Ovary (tissue), 9 donors: ENCODE measurements around the gene HELB. TPM values are rescaled to one million over a fixed set of nuclear protein-coding genes. Genes with fewer than 3 reads are reported as not detected.

Experiments
- DNase-seq, 5 donors: peaks; one replicate each; pipeline ENCODE4 v3.0.0-alpha.2; 2019 to 2020
- H3K27ac ChIP-seq, 2 donors: fragments of 200-600 bp; one replicate each; pipeline versions ENCODE4 v1.5.1 to v1.8.0; 2019 to 2022
- H3K27me3 ChIP-seq: fragments of 200-600 bp; one replicate; pipeline ENCODE4 v1.8.0; 2022
- H3K36me3 ChIP-seq: fragments of 200-600 bp; sonication (generic); one replicate; pipeline ENCODE4 v1.5.1; 2019
- H3K4me1 ChIP-seq: one replicate; pipeline ENCODE4 v1.8.1; 2013; ENCODE audit warnings: mild to moderate bottlenecking, moderate library complexity; ENCODE audit not compliant: insufficient read depth
- H3K4me3 ChIP-seq: fragments of 200-600 bp; sonication (generic); one replicate; pipeline ENCODE4 v1.5.1; 2017
- H3K9me3 ChIP-seq, 2 donors: fragments of 200-600 bp in 1 of 2; sonication (generic) in 1 of 2; one replicate each; pipeline versions ENCODE4 v1.5.1 to v1.8.1; 2013 to 2019; ENCODE audit warnings: mild to moderate bottlenecking in 1 of 2, moderate library complexity in 1 of 2
- CTCF ChIP-seq, 3 donors: fragments of 450-650 bp in 2 of 3; fragments of 200-600 bp in 1 of 3; IDR thresholded peaks; one replicate each; pipeline versions ENCODE4 v1.5.1 to v1.8.0; 2016 to 2022; ENCODE audit warnings: antibody characterized with exemption in 3 of 3, mild to moderate bottlenecking in 1 of 3
- EP300 ChIP-seq: sonication (generic); formaldehyde crosslinking; IDR thresholded peaks from one replicate; pipeline ENCODE4 v1.6.1; 2017; ENCODE audit warnings: antibody characterized with exemption
- POLR2A ChIP-seq: fragments of 450-650 bp; IDR thresholded peaks from one replicate; pipeline ENCODE4 v1.6.1; 2017; ENCODE audit warnings: antibody characterized with exemption, mild to moderate bottlenecking, moderate library complexity
- WGBS, 3 donors: extraction: QIAGEN DNeasy Blood & Tissue Kit in 1 of 3; methylation state at CpG; one replicate each; pipeline versions ENCODE4 v1.1.5 to v1.1.7; 2013 to 2017; 5-methylcytosine and 5-hydroxymethylcytosine counted together
- intact Hi-C, 4 donors: fragments of 100-400 bp; cut with DNase I; formaldehyde crosslinking; loops; one replicate each; pipeline versions ENCODE4 v1.11.0 to v1.15.1; 2022 to 2023
- polyA plus RNA-seq, 2 donors: library from polyadenylated mRNA; stranded (reverse); fragments of 200-250 nt in 1 of 2; fragments of 350-450 nt in 1 of 2; fragmentation: Illumina TruSeq in 1 of 2; extraction: RNeasy Lipid Tissue Mini Kit (QIAGEN cat#74804) in 1 of 2; gene quantifications; one replicate each; pipeline ENCODE4 v1.2.3, GENCODE V29; 2013 to 2014
- total RNA-seq, 7 donors: library from RNA; depleted of rRNA in 2 of 7; stranded (reverse); fragments of >200 nt in 2 of 7; fragmentation: NEBNext Ultra II Directional in 3 of 7; extraction: Animal tissue kit (Norgen Biotek cat#: 25700) in 3 of 7; gene quantifications; one replicate each; pipeline versions ENCODE4 v1.1.0 to v1.2.4, GENCODE V29; 2016 to 2023
- donor health status: DM: no; HTN: no; CAD: no; lungs with moderate emphysema.
- donor health status: DM: no; HTN: no; CAD: no.
- donor health status: Bipolar disorder and iron deficiency.
- donor health status: DM: yes; HTN: yes; CAD: no.
- donor health status: DM: no; HTN: no; CAD: no.
- donor health status: DM: yes; HTN: yes; CAD: no.

HELB gene
- total and polyA plus RNA-seq, 9 donors = 1.1 to 6.7 (median 3.7) TPM

- Histone ChIP-seq H3K4me3 (no peak overlapping the region), H3K27me3 (no peaks in the 10 kb centered on the region), H3K9me3 (no peaks in the 10 kb centered on the region), H3K27ac (no peak overlapping the region), H3K36me3 (no peaks in the 10 kb centered on the region), H3K4me1 (no peaks in the 10 kb centered on the region)
- DNase-seq = no peak
- 58 to 80% (median 69%) methylated on average over 1 of the region's 1 CpG for WGBS, 3 donors
- TF ChIP-seq POLR2A (no peak), CTCF (IDR thresholded peaks at IDR 0.05) (no peak), EP300 (no peak)
- intact Hi-C loops = no loop called here
Measured at GRCh38 chr12:66375560-66375959, 73.3 kb downstream of the HELB start.

GRCh38 chr12:66379616-66380015 is 77.3 kb downstream of the HELB start:
- DNase-seq = no peak
- no peaks in the 10 kb centered on the region for H3K36me3 ChIP-seq
- intact Hi-C loops = no loop called here
- H3K9me3 ChIP-seq = no peaks in the 10 kb centered on the region
- 94 to 97% (median 96%) methylated on average over 6 of the region's 6 CpGs for WGBS, 3 donors
- no peak for TF ChIP-seq CTCF (IDR thresholded peaks at IDR 0.05)
- TF ChIP-seq POLR2A = no peak
- TF ChIP-seq EP300 = no peak
- no peaks in the 10 kb centered on the region for H3K27me3 ChIP-seq
- no peak overlapping the region for H3K4me3 ChIP-seq
- H3K4me1 ChIP-seq = no peaks in the 10 kb centered on the region
- H3K27ac ChIP-seq = no peak overlapping the region

- no peak overlapping the region for H3K4me3 ChIP-seq
- TF ChIP-seq CTCF (IDR thresholded peaks at IDR 0.05) (no peak), EP300 (no peak), POLR2A (no peak)
- H3K4me1 ChIP-seq = no peaks in the 10 kb centered on the region
- WGBS, 3 donors = 87 to 90% (median 88%) methylated on average over 5 of the region's 5 CpGs
- no peak overlapping the region for H3K27ac ChIP-seq
- intact Hi-C loops = no loop called here
- no peak for DNase-seq
- H3K9me3 ChIP-seq = no peaks in the 10 kb centered on the region
- H3K27me3 ChIP-seq = no peaks in the 10 kb centered on the region
- H3K36me3 ChIP-seq = no peaks in the 10 kb centered on the region
Measured at GRCh38 chr12:66380769-66381535, 78.7 kb downstream of the HELB start.

- intact Hi-C loops = no loop called here
- H3K4me1 ChIP-seq = no peaks in the 10 kb centered on the region
- H3K27me3 ChIP-seq = no peaks in the 10 kb centered on the region
- no peaks in the 10 kb centered on the region for H3K36me3 ChIP-seq
- WGBS, 3 donors = 93 to 97% (median 94%) methylated on average over 1 of the region's 1 CpG
- H3K4me3 ChIP-seq = no peak overlapping the region
- no peak overlapping the region for H3K27ac ChIP-seq
- TF ChIP-seq POLR2A (no peak), EP300 (no peak), CTCF (IDR thresholded peaks at IDR 0.05) (no peak)
- no peaks in the 10 kb centered on the region for H3K9me3 ChIP-seq
- no peak for DNase-seq
Measured at GRCh38 chr12:66387117-66387516, 84.8 kb downstream of the HELB start.

Other genes with a start within 250 kb of the HELB start
- gene LLPH, start 171.7 kb upstream of the HELB start, total RNA-seq = 10 to 100 TPM in 5 of 7 donors, 1 to 10 TPM in 2; 3.3 to 24.6 (median 21.5) TPM
- gene LLPH, start 171.7 kb upstream of the HELB start, polyA plus RNA-seq = 10 to 100 TPM; 16.6 to 56.0 TPM
- gene TMBIM4, start 132.5 kb upstream of the HELB start, total RNA-seq = 100 to 1,000 TPM in 3 of 7 donors, 10 to 100 TPM in 4; 78.3 to 153 (median 97.9) TPM
- gene TMBIM4, start 132.5 kb upstream of the HELB start, polyA plus RNA-seq = 100 to 1,000 TPM; 152 to 154 TPM
- gene IRAK3, start 113.3 kb upstream of the HELB start, total RNA-seq = 10 to 100 TPM in 1 of 7 donors, 1 to 10 TPM in 6; 2.1 to 11.4 (median 7.9) TPM
- gene IRAK3, start 113.3 kb upstream of the HELB start, polyA plus RNA-seq = 1 to 10 TPM; 1.8 to 7.3 TPM